Neural cell (in vitro differentiated cells): ENCODE data around the gene IL17RB. TPM values are rescaled to one million over a fixed set of nuclear protein-coding genes. Genes with fewer than 3 reads are reported as not detected.

Source experiments
- H2AFZ ChIP-seq: fragments of 200-600, 300-800 bp; sonication (generic), shearing (Covaris generic); 2 replicates; pipeline ENCODE4 v1.6.0; 2014; ENCODE audit warnings: low read depth, mild to moderate bottlenecking, antibody characterized with exemption, low read length, moderate library complexity
- H3F3A ChIP-seq: fragments of 200-600 bp; shearing (Covaris generic); 2 replicates; pipeline ENCODE4 v1.6.1; 2016; ENCODE audit warnings: mild to moderate bottlenecking, moderate library complexity, mixed read lengths, antibody characterized with exemption, low read length; ENCODE audit not compliant: insufficient read depth, poor library complexity, severe bottlenecking
- H3K27ac ChIP-seq: fragments of 200-600, 300-800 bp; sonication (generic), shearing (Covaris generic); 2 replicates; pipeline ENCODE4 v1.5.1; 2014; ENCODE audit warnings: mild to moderate bottlenecking, low read length, moderate library complexity
- H3K27me3 ChIP-seq: fragments of 300-800, 200-600 bp; sonication (generic), shearing (Covaris generic); 2 replicates; pipeline ENCODE4 v1.6.0; 2014; ENCODE audit warnings: mild to moderate bottlenecking, low read depth, low read length, moderate library complexity; ENCODE audit not compliant: insufficient read depth
- H3K36me3 ChIP-seq: fragments of 300-800, 200-600 bp; sonication (generic), shearing (Covaris generic); 2 replicates; pipeline ENCODE4 v1.5.1; 2014; ENCODE audit warnings: mild to moderate bottlenecking, antibody characterized with exemption, low read length, moderate library complexity; ENCODE audit not compliant: insufficient read depth
- H3K4me2 ChIP-seq: fragments of 300-800, 200-600 bp; sonication (generic), shearing (Covaris generic); 2 replicates; pipeline ENCODE4 v1.6.0; 2014; ENCODE audit warnings: mild to moderate bottlenecking, low read length
- H3K4me3 ChIP-seq: fragments of 300-800, 200-600 bp; sonication (generic), shearing (Covaris generic); 2 replicates; pipeline ENCODE4 v1.5.1; 2014; ENCODE audit warnings: mild to moderate bottlenecking, low read length, moderate library complexity
- H3K79me2 ChIP-seq: fragments of 200-600 bp; shearing (Covaris generic); replicated peaks from 2 replicates; pipeline ENCODE4 v1.6.0; 2014; ENCODE audit warnings: mild to moderate bottlenecking, low read length, moderate library complexity; ENCODE audit not compliant: insufficient read depth
- H3K9ac ChIP-seq: fragments of 300-800, 200-600 bp; sonication (generic), shearing (Covaris generic); 2 replicates; pipeline ENCODE4 v1.6.1; 2016; ENCODE audit warnings: mild to moderate bottlenecking, low read length, mixed read lengths
- H3K9me2 ChIP-seq: fragments of 200-600 bp; shearing (Covaris generic); 2 replicates; pipeline ENCODE4 v1.6.1; 2016; ENCODE audit warnings: mild to moderate bottlenecking, low read length, mixed read lengths; ENCODE audit not compliant: insufficient read depth
- H3K9me3 ChIP-seq: fragments of 200-600, 300-800 bp; sonication (generic), shearing (Covaris generic); 2 replicates; pipeline ENCODE4 v1.6.1; 2016; ENCODE audit warnings: mild to moderate bottlenecking, mixed run types, low read length, moderate library complexity, mixed read lengths
- H4K20me1 ChIP-seq: fragments of 200-600 bp; shearing (Covaris generic); 2 replicates; pipeline ENCODE4 v1.6.1; 2016; ENCODE audit warnings: mild to moderate bottlenecking, mixed run types; ENCODE audit not compliant: insufficient read depth
- EP300 ChIP-seq: fragments of 450-650 bp; conservative IDR thresholded peaks from 2 replicates; pipeline ENCODE4 v1.6.1; 2014; ENCODE audit warnings: antibody characterized with exemption, mild to moderate bottlenecking, moderate library complexity; ENCODE audit not compliant: poor library complexity, severe bottlenecking
- EZH2 ChIP-seq: fragments of 200-600, 300-800 bp; shearing (Covaris generic), sonication (generic); IDR thresholded peaks from 2 replicates; pipeline ENCODE4 v1.6.1; 2014; ENCODE audit warnings: antibody characterized with exemption, low read length, borderline replicate concordance, mild to moderate bottlenecking; ENCODE audit not compliant: insufficient read depth, poor library complexity, severe bottlenecking
- MXI1 ChIP-seq: fragments of 450-650 bp; conservative IDR thresholded peaks from 2 replicates; pipeline ENCODE4 v1.6.1; 2014; ENCODE audit warnings: antibody characterized with exemption, mild to moderate bottlenecking; ENCODE audit not compliant: poor library complexity, severe bottlenecking
- POLR2AphosphoS5 ChIP-seq: IDR thresholded peaks from 2 replicates; pipeline ENCODE4 v1.6.1; 2012
- RAD21 ChIP-seq: fragments of 450-650 bp; conservative IDR thresholded peaks from 2 replicates; pipeline ENCODE4 v1.6.1; 2014; ENCODE audit warnings: antibody characterized with exemption, mild to moderate bottlenecking, moderate library complexity
- SMC3 ChIP-seq: fragments of 450-650 bp; conservative IDR thresholded peaks from 2 replicates; pipeline ENCODE4 v1.6.1; 2014; ENCODE audit warnings: antibody characterized with exemption, mild to moderate bottlenecking, moderate library complexity; ENCODE audit not compliant: poor library complexity
- TAF1 ChIP-seq: IDR thresholded peaks from 2 replicates; pipeline ENCODE4 v1.6.1; 2012; ENCODE audit warnings: low read depth
- polyA plus RNA-seq: library from polyadenylated mRNA; depleted of rRNA; stranded (reverse); fragments of >200 nt; gene quantifications from 2 replicates; pipeline ENCODE4 v1.2.3, GENCODE V29; 2014
- TF ChIP-seq, protein P1 (sequence below): IDR thresholded peaks from 2 replicates; pipeline ENCODE4 v1.6.1; 2012; ENCODE audit warnings: borderline replicate concordance
- TF ChIP-seq, protein P2 (sequence below): fragments of 450-650 bp; IDR thresholded peaks from 2 replicates; pipeline ENCODE4 v1.5.1; 2014; ENCODE audit warnings: antibody characterized with exemption, mild to moderate bottlenecking, moderate library complexity; ENCODE audit not compliant: poor library complexity, severe bottlenecking

IL17RB gene
- polyA plus RNA-seq, 1 donor from 2014 or later = 0.83 TPM

DNA sequence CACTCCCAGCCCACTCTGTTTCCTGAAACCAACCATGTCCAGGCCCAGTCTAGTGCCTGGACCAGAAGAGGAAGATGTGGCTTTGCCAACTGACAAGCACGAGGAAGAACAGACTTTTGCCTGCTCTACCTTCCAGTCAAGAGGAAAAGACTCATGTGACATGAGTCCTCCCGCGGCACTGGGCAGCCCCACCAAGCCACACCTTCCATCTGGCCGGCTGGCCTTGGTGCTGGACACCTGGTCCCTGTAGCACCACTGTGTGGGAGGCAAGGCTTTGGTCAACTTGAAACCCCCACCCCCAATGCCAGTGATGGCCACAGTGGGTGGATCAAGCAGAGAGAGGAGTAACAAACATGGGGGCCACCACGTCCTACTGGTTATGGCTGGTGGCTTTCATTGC lies 12.7 kb upstream of the IL17RB start:
- Histone ChIP-seq H3K27me3 (no peaks in the 10 kb centered on the region), H3K79me2 (no peaks in the 10 kb centered on the region), H3K36me3 (no peaks in the 10 kb centered on the region), H3K4me3 (no peak overlapping the region), H3K27ac (no peak overlapping the region), H3K9me2 (no peaks in the 10 kb centered on the region), H3K9me3 (no peaks in the 10 kb centered on the region), H2AFZ (no peak overlapping the region), H3K9ac (no peak overlapping the region), H3K4me2 (no peak overlapping the region), H3F3A (no peaks in the 10 kb centered on the region), H4K20me1 (no peaks in the 10 kb centered on the region)
- TF ChIP-seq MXI1 = no peak
- TF ChIP-seq, protein P1, sequence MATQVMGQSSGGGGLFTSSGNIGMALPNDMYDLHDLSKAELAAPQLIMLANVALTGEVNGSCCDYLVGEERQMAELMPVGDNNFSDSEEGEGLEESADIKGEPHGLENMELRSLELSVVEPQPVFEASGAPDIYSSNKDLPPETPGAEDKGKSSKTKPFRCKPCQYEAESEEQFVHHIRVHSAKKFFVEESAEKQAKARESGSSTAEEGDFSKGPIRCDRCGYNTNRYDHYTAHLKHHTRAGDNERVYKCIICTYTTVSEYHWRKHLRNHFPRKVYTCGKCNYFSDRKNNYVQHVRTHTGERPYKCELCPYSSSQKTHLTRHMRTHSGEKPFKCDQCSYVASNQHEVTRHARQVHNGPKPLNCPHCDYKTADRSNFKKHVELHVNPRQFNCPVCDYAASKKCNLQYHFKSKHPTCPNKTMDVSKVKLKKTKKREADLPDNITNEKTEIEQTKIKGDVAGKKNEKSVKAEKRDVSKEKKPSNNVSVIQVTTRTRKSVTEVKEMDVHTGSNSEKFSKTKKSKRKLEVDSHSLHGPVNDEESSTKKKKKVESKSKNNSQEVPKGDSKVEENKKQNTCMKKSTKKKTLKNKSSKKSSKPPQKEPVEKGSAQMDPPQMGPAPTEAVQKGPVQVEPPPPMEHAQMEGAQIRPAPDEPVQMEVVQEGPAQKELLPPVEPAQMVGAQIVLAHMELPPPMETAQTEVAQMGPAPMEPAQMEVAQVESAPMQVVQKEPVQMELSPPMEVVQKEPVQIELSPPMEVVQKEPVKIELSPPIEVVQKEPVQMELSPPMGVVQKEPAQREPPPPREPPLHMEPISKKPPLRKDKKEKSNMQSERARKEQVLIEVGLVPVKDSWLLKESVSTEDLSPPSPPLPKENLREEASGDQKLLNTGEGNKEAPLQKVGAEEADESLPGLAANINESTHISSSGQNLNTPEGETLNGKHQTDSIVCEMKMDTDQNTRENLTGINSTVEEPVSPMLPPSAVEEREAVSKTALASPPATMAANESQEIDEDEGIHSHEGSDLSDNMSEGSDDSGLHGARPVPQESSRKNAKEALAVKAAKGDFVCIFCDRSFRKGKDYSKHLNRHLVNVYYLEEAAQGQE = no peak
- TF ChIP-seq EP300 = no peak
- TF ChIP-seq POLR2AphosphoS5 = no peak
- TF ChIP-seq RAD21 = no peak
- TF ChIP-seq TAF1 = no peak
- TF ChIP-seq, protein P2, sequence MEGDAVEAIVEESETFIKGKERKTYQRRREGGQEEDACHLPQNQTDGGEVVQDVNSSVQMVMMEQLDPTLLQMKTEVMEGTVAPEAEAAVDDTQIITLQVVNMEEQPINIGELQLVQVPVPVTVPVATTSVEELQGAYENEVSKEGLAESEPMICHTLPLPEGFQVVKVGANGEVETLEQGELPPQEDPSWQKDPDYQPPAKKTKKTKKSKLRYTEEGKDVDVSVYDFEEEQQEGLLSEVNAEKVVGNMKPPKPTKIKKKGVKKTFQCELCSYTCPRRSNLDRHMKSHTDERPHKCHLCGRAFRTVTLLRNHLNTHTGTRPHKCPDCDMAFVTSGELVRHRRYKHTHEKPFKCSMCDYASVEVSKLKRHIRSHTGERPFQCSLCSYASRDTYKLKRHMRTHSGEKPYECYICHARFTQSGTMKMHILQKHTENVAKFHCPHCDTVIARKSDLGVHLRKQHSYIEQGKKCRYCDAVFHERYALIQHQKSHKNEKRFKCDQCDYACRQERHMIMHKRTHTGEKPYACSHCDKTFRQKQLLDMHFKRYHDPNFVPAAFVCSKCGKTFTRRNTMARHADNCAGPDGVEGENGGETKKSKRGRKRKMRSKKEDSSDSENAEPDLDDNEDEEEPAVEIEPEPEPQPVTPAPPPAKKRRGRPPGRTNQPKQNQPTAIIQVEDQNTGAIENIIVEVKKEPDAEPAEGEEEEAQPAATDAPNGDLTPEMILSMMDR = no peak
- no peak for TF ChIP-seq EZH2
- TF ChIP-seq SMC3 = no peak

DNA sequence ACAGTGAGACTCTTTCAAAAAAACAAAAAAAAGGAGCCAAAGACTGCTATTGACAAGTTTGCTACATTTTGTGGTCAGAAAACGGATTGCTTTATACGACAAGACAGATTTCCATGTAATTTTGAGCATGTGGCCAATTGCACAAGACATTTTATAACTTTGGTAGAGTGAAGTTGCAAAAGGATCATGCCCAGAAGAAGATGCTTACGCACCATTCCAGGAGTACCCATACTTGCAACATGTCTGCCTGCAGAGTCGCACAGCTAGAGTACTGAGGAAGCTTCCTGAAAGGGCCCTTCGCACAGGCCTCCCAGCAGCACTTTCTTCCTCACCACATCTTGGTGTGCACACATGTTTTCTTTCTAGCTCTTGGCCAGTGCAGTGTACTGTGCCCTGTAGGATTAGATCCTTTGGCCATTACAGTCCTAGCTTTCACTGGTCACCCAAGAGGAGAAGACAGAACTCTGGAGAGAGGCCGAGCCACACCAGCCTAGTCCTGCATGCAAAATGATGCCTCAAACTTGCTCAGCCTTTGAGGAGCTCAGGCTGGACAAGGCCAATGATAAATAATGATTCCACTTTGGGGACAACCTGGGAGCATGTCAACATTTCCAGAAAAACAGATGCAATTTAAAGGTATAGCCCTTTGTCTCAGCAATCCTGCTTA lies 11.8 kb upstream of the IL17RB start:
- TF ChIP-seq EZH2 = no peak
- TF ChIP-seq MXI1 = no peak
- TF ChIP-seq POLR2AphosphoS5 = no peak
- no peak for TF ChIP-seq RAD21
- Histone ChIP-seq H3F3A (no peaks in the 10 kb centered on the region), H4K20me1 (no peaks in the 10 kb centered on the region), H3K9ac (no peak overlapping the region), H3K27me3 (no peaks in the 10 kb centered on the region), H3K4me2 (no peak overlapping the region), H3K9me3 (no peaks in the 10 kb centered on the region), H3K9me2 (no peaks in the 10 kb centered on the region), H3K36me3 (no peaks in the 10 kb centered on the region), H3K4me3 (no peak overlapping the region), H3K27ac (no peak overlapping the region), H3K79me2 (no peaks in the 10 kb centered on the region), H2AFZ (no peak overlapping the region)
